Smooth muscle cell of the coronary artery (primary cell): ENCODE measurements around the gene OR2V1. TPM values are rescaled to one million over a fixed set of nuclear protein-coding genes. Genes with fewer than 3 reads are reported as not detected.

Experiments used
- total RNA-seq: library from RNA; depleted of rRNA; stranded (reverse); fragments of >200 nt; gene quantifications from 2 replicates; pipeline ENCODE4 v1.2.3, GENCODE V29; 2014; ENCODE audit warnings: low replicate concordance

OR2V1 gene, protein sequence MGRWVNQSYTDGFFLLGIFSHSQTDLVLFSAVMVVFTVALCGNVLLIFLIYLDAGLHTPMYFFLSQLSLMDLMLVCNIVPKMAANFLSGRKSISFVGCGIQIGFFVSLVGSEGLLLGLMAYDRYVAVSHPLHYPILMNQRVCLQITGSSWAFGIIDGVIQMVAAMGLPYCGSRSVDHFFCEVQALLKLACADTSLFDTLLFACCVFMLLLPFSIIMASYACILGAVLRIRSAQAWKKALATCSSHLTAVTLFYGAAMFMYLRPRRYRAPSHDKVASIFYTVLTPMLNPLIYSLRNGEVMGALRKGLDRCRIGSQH
- total RNA-seq, result not detected in 2 replicates

DNA sequence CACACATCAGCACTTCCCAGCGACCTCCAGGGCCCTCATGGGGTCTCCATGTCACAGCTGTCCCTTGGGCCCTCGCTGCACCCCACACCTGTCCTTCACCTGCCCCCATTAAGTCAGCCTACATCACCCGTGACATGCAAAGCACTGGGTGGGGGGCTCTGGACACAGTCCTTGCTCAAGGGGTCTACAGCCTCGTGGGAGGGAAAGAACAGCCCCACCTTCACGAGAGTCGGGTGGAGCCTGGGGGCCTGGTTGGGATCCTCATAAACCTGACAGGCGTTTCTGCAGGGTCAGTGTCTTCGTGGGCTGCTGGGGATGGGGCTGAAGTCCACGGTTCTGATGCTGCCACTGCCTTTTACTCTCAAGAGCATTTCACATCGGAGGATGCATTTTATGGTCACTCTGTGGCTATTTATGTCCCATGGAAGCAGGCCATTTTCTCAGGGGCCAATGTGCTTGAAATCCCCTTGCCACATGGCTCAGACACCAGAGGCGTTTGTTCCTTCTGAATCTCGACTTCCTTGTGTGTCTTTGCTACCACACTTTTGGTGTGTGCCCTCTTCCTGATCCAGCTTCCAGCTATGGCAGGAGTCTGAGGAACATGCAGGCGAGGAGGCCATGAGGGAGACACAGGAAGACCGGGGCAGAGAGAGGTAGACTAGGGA, at the start of gene OR2V1:
OR2V1 (minus strand) TSS at position 338 of the 665 bp plus-strand sequence. CDS start 5,865 bp downstream, outside the sequence.

DNA sequence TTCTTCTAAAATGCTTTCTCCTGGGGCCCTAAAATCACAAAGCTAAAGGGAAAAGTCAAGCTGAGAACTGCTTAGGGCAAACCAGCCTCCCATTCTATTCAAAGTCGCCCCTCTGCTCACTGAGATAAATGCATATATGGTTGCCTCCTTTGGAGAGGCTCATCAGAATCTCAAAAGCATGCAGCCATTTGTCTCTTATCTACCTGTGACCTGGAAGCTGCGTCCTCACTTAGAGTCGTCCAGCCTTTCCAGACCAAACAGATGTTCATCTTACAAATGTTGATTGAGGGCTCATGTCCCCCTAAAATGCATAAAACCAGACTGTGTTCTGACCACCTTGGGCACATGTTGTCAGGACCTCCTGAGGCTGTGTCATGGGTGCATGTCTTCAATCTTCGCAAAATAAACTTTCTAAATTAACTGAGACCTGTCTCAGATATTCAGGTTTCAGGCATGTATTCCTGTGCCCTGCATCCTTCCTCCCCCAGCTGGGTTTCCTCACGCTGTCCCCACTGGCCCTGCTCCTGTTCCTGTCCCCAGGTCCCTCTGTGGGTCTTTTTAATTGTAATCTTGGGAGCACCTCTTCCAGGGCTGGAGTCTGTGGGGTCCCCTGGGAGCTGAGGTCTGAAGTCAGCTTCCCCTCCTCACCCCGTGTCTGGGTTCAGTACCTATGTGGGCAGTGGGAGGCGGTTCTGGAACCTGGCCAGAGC, 16.1 kb upstream of the OR2V1 start, which contains the start of gene OR2V2:
OR2V2 (plus strand) TSS at position 660 of the 710 bp plus-strand sequence. CDS start 7,357 bp downstream, outside the sequence.

Other genes with a start within 250 kb of the OR2V1 start
- under 0.01 TPM in 1 of 2 replicates, not detected in the other for gene BTNL8, start 232.0 kb downstream of the OR2V1 start, total RNA-seq
- gene BTNL3, start 142.3 kb downstream of the OR2V1 start, total RNA-seq, result not detected in 2 replicates
- not detected in 2 replicates for gene BTNL9, start 90.9 kb downstream of the OR2V1 start, total RNA-seq
- not detected in 2 replicates for gene OR2V2, start 16.4 kb upstream of the OR2V1 start, total RNA-seq
- gene TRIM7, start 74.0 kb upstream of the OR2V1 start, total RNA-seq, result 0.47 and 2.9 TPM in 2 replicates
- 13.8 and 26.0 TPM in 2 replicates for gene TRIM41, start 92.1 kb upstream of the OR2V1 start, total RNA-seq
- 7,300 and 9,485 TPM in 2 replicates for gene RACK1, start 112.7 kb upstream of the OR2V1 start, total RNA-seq
- gene TRIM52, start 130.0 kb upstream of the OR2V1 start, total RNA-seq, result 2.6 and 23.3 TPM in 2 replicates
- 0.23 TPM in 1 of 2 replicates, not detected in the other for gene OR4F3, start 236.1 kb upstream of the OR2V1 start, total RNA-seq